COR-L47 (cell line): ENCODE results near the gene ARHGAP32.
"Not testable (repeated sequence)": the region's sequence is repeated elsewhere in the genome, so short reads cannot be mapped to it uniquely, and the experiment has no call there.

ENCODE experiments used
- DNase-seq: peaks from one replicate; lab custom pipeline; 2025; lab: John Stamatoyannopoulos, UW

ARHGAP32 gene

GRCh38 chr11:128929991-128930390, 262.1 kb downstream of the ARHGAP32 start:
- no peak for DNase-seq

- no peak for DNase-seq
Observed at GRCh38 chr11:128929468-128929867, 262.7 kb downstream of the ARHGAP32 start.

GRCh38 chr11:128928400-128928799, 263.7 kb downstream of the ARHGAP32 start:
- no peak for DNase-seq

GRCh38 chr11:128927683-128928336, 264.3 kb downstream of the ARHGAP32 start:
- DNase-seq = no peak

GRCh38 chr11:128927108-128927461, 265.0 kb downstream of the ARHGAP32 start:
- DNase-seq = no peak

GRCh38 chr11:128926437-128927107, 265.6 kb downstream of the ARHGAP32 start:
- peak; percentile 77 for DNase-seq

GRCh38 chr11:128926000-128926399, 266.1 kb downstream of the ARHGAP32 start:
- DNase-seq = peak; percentile 77

- DNase-seq = no peak
Observed at GRCh38 chr11:128925250-128925600, 266.9 kb downstream of the ARHGAP32 start.

- no peak for DNase-seq
Observed at GRCh38 chr11:128924510-128925249, 267.4 kb downstream of the ARHGAP32 start.

GRCh38 chr11:128924104-128924503, 268.0 kb downstream of the ARHGAP32 start:
- no peak for DNase-seq

- no peak for DNase-seq
Observed at GRCh38 chr11:128921793-128922192, 270.3 kb downstream of the ARHGAP32 start.

GRCh38 chr11:128920666-128921065, 271.5 kb downstream of the ARHGAP32 start:
- DNase-seq = no peak

GRCh38 chr11:128919635-128920034, 272.5 kb downstream of the ARHGAP32 start:
- DNase-seq = not testable (repeated sequence)

GRCh38 chr11:128919216-128919615, 272.9 kb downstream of the ARHGAP32 start:
- DNase-seq = no peak

- DNase-seq = no peak
Observed at GRCh38 chr11:128917144-128917724, 274.9 kb downstream of the ARHGAP32 start.

GRCh38 chr11:128916681-128917080, 275.4 kb downstream of the ARHGAP32 start:
- DNase-seq = no peak

GRCh38 chr11:128916037-128916572, 276.0 kb downstream of the ARHGAP32 start:
- no peak for DNase-seq

GRCh38 chr11:128915149-128915521, 277.0 kb downstream of the ARHGAP32 start:
- DNase-seq = no peak
